Endothelial cell of umbilical vein (primary cell): Measurements from ENCODE around the gene TSPAN9. TPM values are rescaled to one million over a fixed set of nuclear protein-coding genes. Genes with fewer than 3 reads are reported as not detected.

Experiments used
- BruUV-seq: library from RNA; stranded (reverse); fragments of 400-500 nt; replicated peaks from 2 replicates; lab custom pipeline; 2021; lab: Mats Ljungman, UMichigan
- CTCF ChIA-PET: fragments of 300-600, 350-600 bp; sonication (Branson Sonifier 250); formaldehyde crosslinking; loops from one replicate; lab custom pipeline; 2021; ENCODE audit warnings: antibody characterized with exemption, inconsistent platforms; lab: Charles Lee
- POLR2A ChIA-PET: fragments of 300-600, 350-600 bp; sonication (Branson Sonifier 250); formaldehyde crosslinking; loops from one replicate; lab custom pipeline; 2021; ENCODE audit warnings: antibody characterized with exemption, inconsistent platforms; lab: Charles Lee
- DNase-seq: peaks from one replicate; pipeline ENCODE4 v3.0.0-alpha.2; 2011; ENCODE audit warnings: low read depth, low spot score
- FAIRE-seq: peaks from 2 replicates; lab custom pipeline; 2011; peaks lifted over from hg19 to GRCh38; lab: Jason Lieb, UNC
- H2AFZ ChIP-seq: 2 replicates; pipeline ENCODE4 v1.6.0; 2012; ENCODE audit warnings: low read depth, low read length, control low read depth, inconsistent platforms
- H3K27ac ChIP-seq: 2 replicates; pipeline ENCODE4 v1.5.1; 2011; ENCODE audit warnings: low read depth, mild to moderate bottlenecking, control low read depth, low read length, moderate library complexity; ENCODE audit not compliant: insufficient read depth
- H3K27me3 ChIP-seq, 2 experiments: 2 replicates each; pipeline versions ENCODE4 v1.6.0 to v1.6.1; 2011; ENCODE audit warnings: low read length in 2 of 2, mixed read lengths in 1 of 2; ENCODE audit not compliant: control insufficient read depth in 2 of 2, insufficient read depth in 2 of 2
- H3K36me3 ChIP-seq, 2 experiments: 2 replicates in 1 of 2; 3 replicates in 1 of 2; pipeline ENCODE4 v1.5.1; 2011; ENCODE audit warnings: low read length in 2 of 2, mild to moderate bottlenecking in 1 of 2, moderate library complexity in 1 of 2; ENCODE audit not compliant: control insufficient read depth in 2 of 2, insufficient read depth in 2 of 2; ENCODE audit errors: extremely low read depth in 1 of 2
- H3K4me1 ChIP-seq: 3 replicates; pipeline ENCODE4 v1.5.1; 2011; ENCODE audit warnings: mild to moderate bottlenecking, low read length; ENCODE audit not compliant: control insufficient read depth, insufficient read depth; ENCODE audit errors: extremely low read depth
- H3K4me2 ChIP-seq: 2 replicates; pipeline ENCODE4 v1.6.1; 2011; ENCODE audit warnings: low read length, control low read depth, mixed read lengths; ENCODE audit not compliant: insufficient read depth
- H3K4me3 ChIP-seq, 3 experiments: fragments of 200-600 bp in 1 of 3; sonication (generic), shearing (Covaris generic) in 1 of 3; replicated peaks in 1 of 3; 2 replicates each; pipeline ENCODE4 v1.5.1; 2011 to 2016; ENCODE audit warnings: control low read depth in 3 of 3, low read length in 3 of 3, mild to moderate bottlenecking in 2 of 3, inconsistent platforms in 1 of 3, low read depth in 1 of 3, moderate library complexity in 1 of 3; ENCODE audit not compliant: insufficient read depth in 1 of 3
- H3K79me2 ChIP-seq: 2 replicates; pipeline ENCODE4 v1.6.0; 2012; ENCODE audit warnings: low read length, inconsistent platforms; ENCODE audit not compliant: control insufficient read depth, insufficient read depth
- H3K9ac ChIP-seq: replicated peaks from 2 replicates; pipeline ENCODE3; 2011; ENCODE audit warnings: low read length, control low read depth; ENCODE audit not compliant: insufficient read depth; ENCODE audit errors: extremely low read depth
- H3K9me1 ChIP-seq: replicated peaks from 3 replicates; pipeline ENCODE4 v1.6.0; 2011; ENCODE audit warnings: mild to moderate bottlenecking, low read length; ENCODE audit not compliant: control insufficient read depth, insufficient read depth; ENCODE audit errors: extremely low read depth
- H3K9me3 ChIP-seq: replicated peaks from 2 replicates; pipeline ENCODE4 v1.5.1; 2012; ENCODE audit warnings: low read length, inconsistent platforms; ENCODE audit not compliant: control insufficient read depth, insufficient read depth
- H4K20me1 ChIP-seq: replicated peaks from 2 replicates; pipeline ENCODE3; 2011; ENCODE audit warnings: mild to moderate bottlenecking, low read length; ENCODE audit not compliant: control insufficient read depth, insufficient read depth; ENCODE audit errors: extremely low read depth
- EZH2 ChIP-seq: IDR thresholded peaks from 2 replicates; pipeline ENCODE4 v1.6.1; 2012; ENCODE audit warnings: borderline replicate concordance, low read depth, mild to moderate bottlenecking, moderate library complexity, low read length, inconsistent platforms; ENCODE audit not compliant: severe bottlenecking
- FOS ChIP-seq: IDR thresholded peaks from 2 replicates; pipeline ENCODE4 v1.6.1; 2011; ENCODE audit warnings: mild to moderate bottlenecking, low read length, moderate library complexity, borderline replicate concordance; ENCODE audit not compliant: insufficient read depth
- GATA2 ChIP-seq: IDR thresholded peaks from 2 replicates; pipeline ENCODE4 v1.7.0; 2011; ENCODE audit warnings: low read depth, mild to moderate bottlenecking, moderate library complexity, mixed read lengths, low read length; ENCODE audit not compliant: insufficient read length, insufficient read depth
- JUN ChIP-seq: IDR thresholded peaks from 2 replicates; pipeline ENCODE4 v1.6.1; 2011; ENCODE audit warnings: borderline replicate concordance, low read depth; ENCODE audit not compliant: insufficient read length, insufficient read depth
- MYC ChIP-seq: IDR thresholded peaks from one replicate; pipeline ENCODE4 v1.6.1; 2011; ENCODE audit warnings: mild to moderate bottlenecking, low read depth, low read length
- POLR2A ChIP-seq: IDR thresholded peaks from 2 replicates; pipeline ENCODE4 v1.6.1; 2012; ENCODE audit warnings: low read depth, mild to moderate bottlenecking, control low read depth, low read length
- POLR2AphosphoS5 ChIP-seq: IDR thresholded peaks from 2 replicates; pipeline ENCODE4 v1.6.1; 2012; ENCODE audit warnings: low read depth, mild to moderate bottlenecking, control low read depth, low read length, moderate library complexity; ENCODE audit not compliant: insufficient read depth
- dilution Hi-C: fragments of 300-500 bp; cut with MboI; formaldehyde crosslinking; loops from one replicate; pipeline ENCODE4 v1.15.0; 2019; ENCODE audit warnings: low sequenced_read_pairs; ENCODE audit not compliant: extremely low pct_ligation_motif_present
- intact Hi-C: fragments of 100-400 bp; cut with micrococcal nuclease; formaldehyde crosslinking; loops from one replicate; pipeline ENCODE4 v1.10.0; 2022
- polyA plus RNA-seq, 4 experiments: library from polyadenylated mRNA; depleted of rRNA in 3 of 4; stranded (reverse) in 3 of 4; unstranded in 1 of 4; fragments of >200 nt; gene quantifications; 2 replicates each; pipeline versions ENCODE4 v1.2.1 to v1.2.3, GENCODE V29; 2011 to 2012; ENCODE audit warnings: missing spikeins in 1 of 4
- total RNA-seq: library from RNA; stranded (reverse); gene quantifications from 2 replicates; pipeline ENCODE4 v1.2.3, GENCODE V29; 2021
- TF ChIP-seq, protein P1 (sequence below), 2 donors: IDR thresholded peaks; 1 replicate in 1 of 2; 2 replicates in 1 of 2; pipeline ENCODE4 v1.5.1; 2011; ENCODE audit warnings: low read length in 2 of 2, mild to moderate bottlenecking in 2 of 2, moderate library complexity in 2 of 2, control low read depth in 1 of 2, inconsistent platforms in 1 of 2, low read depth in 1 of 2; ENCODE audit not compliant: insufficient read depth in 1 of 2; ENCODE audit errors: extremely low read depth in 1 of 2
- TF ChIP-seq, protein P2 (sequence below): IDR thresholded peaks from 2 replicates; pipeline ENCODE4 v1.6.1; 2011; ENCODE audit not compliant: insufficient read depth, insufficient read length

Gene TSPAN9
- total and polyA plus RNA-seq, 2 donors (not counting 3 experiments of a cell fraction or from before 2014, with no cell fraction given): 43.3 to 66.8 TPM

DNA sequence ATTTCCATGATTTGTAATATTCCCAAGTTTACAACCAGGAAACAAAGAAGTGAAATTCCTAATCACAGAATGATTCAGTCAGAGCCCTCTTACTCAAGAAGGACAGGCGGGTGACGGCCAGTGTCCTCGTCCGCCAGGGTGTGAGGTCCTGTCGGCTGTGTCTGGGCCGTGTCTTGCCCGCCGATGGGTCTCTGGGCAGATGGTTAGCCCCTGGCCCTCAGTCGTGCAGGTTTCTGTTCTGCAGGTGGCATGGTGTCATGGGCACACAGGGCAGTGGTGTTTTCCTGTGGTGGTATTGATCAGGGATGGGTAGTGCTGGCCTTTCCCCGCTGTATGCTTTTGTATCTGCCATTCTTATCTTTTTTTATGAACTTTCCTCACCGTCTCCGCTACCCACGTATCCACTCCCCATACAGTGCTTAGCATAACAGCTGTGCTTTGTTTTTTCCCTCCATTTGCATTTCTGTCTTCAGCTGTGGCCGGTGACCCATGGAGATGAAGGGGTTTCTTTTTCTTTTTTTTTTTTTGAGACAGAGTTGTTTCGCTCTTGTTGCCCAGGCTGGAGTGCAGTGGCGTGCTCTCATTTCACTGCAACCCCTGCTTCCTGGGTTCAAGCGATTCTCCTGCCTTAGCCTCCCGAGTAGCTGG lies 100.7 kb downstream of the TSPAN9 start:
- no peaks in the 10 kb centered on the region for H4K20me1 ChIP-seq
- POLR2A ChIA-PET: no interaction called here

More for the DNA sequence above, 100.7 kb downstream of the TSPAN9 start:
- no peaks in the 10 kb centered on the region for H3K27me3 ChIP-seq
- TF ChIP-seq MYC (no peak), EZH2 (no peak), GATA2 (no peak), FOS (no peak), POLR2A (no peak), POLR2AphosphoS5 (no peak), JUN (no peak)
- TF ChIP-seq, protein P1, sequence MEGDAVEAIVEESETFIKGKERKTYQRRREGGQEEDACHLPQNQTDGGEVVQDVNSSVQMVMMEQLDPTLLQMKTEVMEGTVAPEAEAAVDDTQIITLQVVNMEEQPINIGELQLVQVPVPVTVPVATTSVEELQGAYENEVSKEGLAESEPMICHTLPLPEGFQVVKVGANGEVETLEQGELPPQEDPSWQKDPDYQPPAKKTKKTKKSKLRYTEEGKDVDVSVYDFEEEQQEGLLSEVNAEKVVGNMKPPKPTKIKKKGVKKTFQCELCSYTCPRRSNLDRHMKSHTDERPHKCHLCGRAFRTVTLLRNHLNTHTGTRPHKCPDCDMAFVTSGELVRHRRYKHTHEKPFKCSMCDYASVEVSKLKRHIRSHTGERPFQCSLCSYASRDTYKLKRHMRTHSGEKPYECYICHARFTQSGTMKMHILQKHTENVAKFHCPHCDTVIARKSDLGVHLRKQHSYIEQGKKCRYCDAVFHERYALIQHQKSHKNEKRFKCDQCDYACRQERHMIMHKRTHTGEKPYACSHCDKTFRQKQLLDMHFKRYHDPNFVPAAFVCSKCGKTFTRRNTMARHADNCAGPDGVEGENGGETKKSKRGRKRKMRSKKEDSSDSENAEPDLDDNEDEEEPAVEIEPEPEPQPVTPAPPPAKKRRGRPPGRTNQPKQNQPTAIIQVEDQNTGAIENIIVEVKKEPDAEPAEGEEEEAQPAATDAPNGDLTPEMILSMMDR (IDR thresholded peaks at IDR 0.05; ENCODE audit: extremely low read depth in 1 of 2, insufficient read depth in 1 of 2, low read depth in 1 of 2, low read length in 2 of 2): no peak
- TF ChIP-seq, protein P2, sequence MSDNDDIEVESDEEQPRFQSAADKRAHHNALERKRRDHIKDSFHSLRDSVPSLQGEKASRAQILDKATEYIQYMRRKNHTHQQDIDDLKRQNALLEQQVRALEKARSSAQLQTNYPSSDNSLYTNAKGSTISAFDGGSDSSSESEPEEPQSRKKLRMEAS: no peak
- no peak overlapping the region for H3K9ac ChIP-seq
- dilution Hi-C loops (no loop called here), intact Hi-C loops (no loop called here)
- no peak overlapping the region for H2AFZ ChIP-seq
- DNase-seq: no peak
- no peaks in the 10 kb centered on the region for H3K9me1 ChIP-seq
- no peak for FAIRE-seq
- H3K36me3 ChIP-seq: no peaks in the 10 kb centered on the region
- no peak overlapping the region for H3K27ac ChIP-seq
- no peaks in the 10 kb centered on the region for H3K9me3 ChIP-seq
- H3K4me1 ChIP-seq: no peaks in the 10 kb centered on the region
- CTCF ChIA-PET: interaction anchor here (1.7 kb wide), 1 partner anchor 54 kb away, joined by 5 read pairs; no protein-coding TSS in a partner anchor
- no TSS peak for BruUV-seq
- no peak overlapping the region for H3K4me2 ChIP-seq
- H3K79me2 ChIP-seq: no peaks in the 10 kb centered on the region
- no peak overlapping the region for H3K4me3 ChIP-seq
